ENCODE data around the gene ZNF768. TPM values are rescaled to one million over a fixed set of nuclear protein-coding genes. Genes with fewer than 3 reads are reported as not detected.

ZNF768 gene
- total RNA-seq, result 20.0 TPM

GRCh38 chr16:30526137-30526822 lies at the start of gene ZNF768:
Gene ZNF768 (minus strand): TSS chr16:30526566. CDS start chr16:30526413, 153 bp downstream.

GRCh38 chr16:30571445-30572322 lies 45.3 kb upstream of the ZNF768 start, which contains the start of gene ZNF688:
Gene ZNF688 (minus strand): TSS chr16:30571714. CDS start chr16:30571629, 85 bp downstream.

GRCh38 chr16:30557957-30558788 lies 31.8 kb upstream of the ZNF768 start, which contains the start of gene ZNF764:
Gene ZNF764 (minus strand): TSS chr16:30558374. CDS start chr16:30558182, 192 bp downstream.

GRCh38 chr16:30534368-30535105 lies 8.2 kb upstream of the ZNF768 start, which contains the start of gene ZNF747:
Gene ZNF747 (minus strand): TSS chr16:30534858. CDS start chr16:30534679, 179 bp downstream.

Small RNAs within 50 kb of the gene (small RNA-seq; reads per million reads assigned to genes)
- gene MIR4518 (ENCODE audit: low replicate concordance) (not detected), gene RNU7-61P (ENCODE audit: low replicate concordance) (not detected)

Other genes with a start within 250 kb of the ZNF768 start
- 42.9 TPM for gene CD2BP2, start 171.3 kb downstream of the ZNF768 start, total RNA-seq
- gene TBC1D10B, start 156.1 kb downstream of the ZNF768 start, total RNA-seq, result 33.2 TPM
- not detected for gene MYL11, start 151.8 kb downstream of the ZNF768 start, total RNA-seq
- gene SEPTIN1, start 144.0 kb downstream of the ZNF768 start, total RNA-seq, result 0.94 TPM
- 31.0 TPM for gene ZNF48, start 131.1 kb downstream of the ZNF768 start, total RNA-seq
- 11.6 TPM for gene ZNF771, start 119.0 kb downstream of the ZNF768 start, total RNA-seq
- gene DCTPP1, start 96.5 kb downstream of the ZNF768 start, total RNA-seq, result 16.3 TPM
- gene SEPHS2, start 80.7 kb downstream of the ZNF768 start, total RNA-seq, result 8.1 TPM
- 1.3 TPM for gene ITGAL, start 53.8 kb downstream of the ZNF768 start, total RNA-seq
- gene ZNF747, start 8.3 kb upstream of the ZNF768 start, total RNA-seq, result 13.5 TPM
- gene ZNF764, start 31.8 kb upstream of the ZNF768 start, total RNA-seq, result 13.8 TPM
- 11.3 TPM for gene ZNF688, start 45.1 kb upstream of the ZNF768 start, total RNA-seq
- gene ZNF785, start 59.1 kb upstream of the ZNF768 start, total RNA-seq, result 33.2 TPM
- 11.0 TPM for gene ZNF689, start 83.8 kb upstream of the ZNF768 start, total RNA-seq
- 16.3 TPM for gene PRR14, start 124.4 kb upstream of the ZNF768 start, total RNA-seq
- 26.0 TPM for gene FBRS, start 131.9 kb upstream of the ZNF768 start, total RNA-seq
- gene SRCAP, start 172.6 kb upstream of the ZNF768 start, total RNA-seq, result 47.3 TPM
- 12.8 TPM for gene PHKG2, start 221.9 kb upstream of the ZNF768 start, total RNA-seq
- gene CFAP119, start 235.5 kb upstream of the ZNF768 start, total RNA-seq, result 5.3 TPM
- gene RNF40, start 235.8 kb upstream of the ZNF768 start, total RNA-seq, result 124 TPM